ENCODE results near the gene ISG20.
"Not testable (repeated sequence)": the region's sequence is repeated elsewhere in the genome, so short reads cannot be mapped to it uniquely, and the experiment has no call there.

ISG20 gene

DNA sequence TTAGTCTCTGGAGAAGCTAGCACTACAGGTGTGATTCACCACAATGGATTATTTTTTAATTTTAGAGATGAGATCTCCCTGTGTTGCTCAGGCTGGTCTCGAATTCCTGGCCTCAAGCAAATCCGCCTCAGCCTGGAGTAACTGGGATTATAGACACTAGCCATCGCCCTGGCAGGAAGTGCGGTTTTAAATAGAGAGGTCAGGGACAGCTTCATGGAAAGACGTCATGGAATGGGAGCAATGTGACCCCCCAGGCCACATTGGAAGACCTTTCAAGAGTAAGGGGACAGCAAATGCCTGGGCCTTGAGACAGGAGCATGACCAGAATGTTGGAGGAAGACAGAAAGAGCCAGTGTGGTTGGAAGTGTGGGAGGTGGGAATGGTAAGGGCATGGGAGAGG is 2.2 kb upstream of the ISG20 start:
- DNase-seq (ENCODE audit: low read depth), result peak; percentile 41

DNA sequence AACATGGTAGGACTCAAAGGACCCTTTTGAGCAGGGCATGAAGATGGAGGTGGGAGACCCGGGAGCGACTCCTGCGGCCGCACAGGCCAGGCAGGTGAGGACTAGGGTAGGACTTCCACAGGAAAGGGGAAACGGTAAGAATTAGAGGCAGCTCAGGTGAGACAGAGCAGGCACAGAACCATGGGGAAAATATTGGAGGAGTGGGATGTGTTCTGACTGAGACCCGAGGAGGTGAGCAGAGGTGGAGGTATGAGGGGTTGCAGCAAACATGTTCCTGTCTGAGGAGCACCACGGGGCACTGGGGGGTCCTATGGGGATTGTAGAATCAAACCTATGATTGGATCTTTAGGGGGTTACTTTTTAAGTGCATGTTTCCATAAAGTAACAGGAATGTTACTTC is 1.4 kb upstream of the ISG20 start:
- no peak for DNase-seq (ENCODE audit: low read depth)

DNA sequence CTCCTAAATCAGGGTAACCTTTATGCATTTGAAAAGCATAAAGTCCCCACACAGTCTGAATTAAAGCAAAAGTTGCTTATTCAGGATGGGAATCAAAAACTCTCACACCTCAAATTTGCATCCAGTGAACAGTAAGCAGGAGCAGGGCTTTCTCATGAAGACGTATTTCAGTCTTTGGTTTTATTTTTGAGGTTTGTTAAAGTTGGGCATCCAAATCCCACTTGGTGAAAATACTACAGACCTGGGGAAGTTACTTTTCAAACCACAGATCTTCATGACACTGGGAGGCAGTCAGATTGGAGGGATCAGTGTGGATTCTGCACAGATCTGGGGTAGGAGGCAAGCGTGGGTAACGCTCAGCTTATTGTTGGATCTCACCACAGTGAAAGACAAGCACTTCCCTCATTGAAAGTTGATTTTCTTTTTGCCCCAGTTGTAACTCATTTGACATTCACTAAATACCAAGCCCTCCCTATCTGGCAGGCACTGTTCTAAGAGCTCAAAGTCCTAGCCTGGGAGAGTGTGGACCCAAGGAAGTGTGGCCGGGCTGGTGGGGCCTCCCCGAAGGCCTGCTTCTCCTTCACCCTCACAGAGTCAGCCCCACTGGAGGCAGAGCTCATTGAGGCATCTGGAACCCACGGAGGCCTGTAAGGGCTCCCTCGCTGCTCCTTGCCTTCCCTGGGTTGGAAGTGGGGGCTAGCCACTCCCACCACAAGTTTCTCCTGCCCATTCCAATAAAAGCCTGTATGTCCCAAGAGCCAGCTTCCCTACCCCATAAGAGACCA is 783 bp upstream of the ISG20 start:
- DNase-seq (ENCODE audit: low read depth), result no peak

DNA sequence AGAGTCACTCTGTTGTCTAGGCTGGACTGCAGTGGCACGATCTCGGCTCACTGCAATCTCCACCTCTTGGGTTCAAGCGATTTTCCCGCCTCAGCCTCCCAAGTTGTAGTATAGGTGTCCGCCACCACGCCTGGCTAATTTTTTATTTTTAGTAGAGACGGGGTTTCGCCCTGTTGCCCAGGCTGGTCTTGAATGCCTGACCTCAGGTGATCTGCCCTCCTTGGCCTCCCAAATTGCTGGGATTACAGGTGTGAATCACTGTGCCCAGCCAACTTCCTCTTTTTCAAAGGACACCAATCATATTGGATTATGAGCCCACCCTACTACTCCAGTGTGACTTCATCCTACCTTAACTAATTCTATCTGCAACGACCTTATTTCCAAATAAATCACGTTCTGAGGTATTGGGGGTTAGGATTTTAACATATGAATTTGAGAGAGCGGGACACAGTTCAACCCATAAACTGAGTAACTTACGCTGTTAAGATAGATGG is 3.2 kb downstream of the ISG20 start:
- DNase-seq (ENCODE audit: low read depth), result no peak

DNA sequence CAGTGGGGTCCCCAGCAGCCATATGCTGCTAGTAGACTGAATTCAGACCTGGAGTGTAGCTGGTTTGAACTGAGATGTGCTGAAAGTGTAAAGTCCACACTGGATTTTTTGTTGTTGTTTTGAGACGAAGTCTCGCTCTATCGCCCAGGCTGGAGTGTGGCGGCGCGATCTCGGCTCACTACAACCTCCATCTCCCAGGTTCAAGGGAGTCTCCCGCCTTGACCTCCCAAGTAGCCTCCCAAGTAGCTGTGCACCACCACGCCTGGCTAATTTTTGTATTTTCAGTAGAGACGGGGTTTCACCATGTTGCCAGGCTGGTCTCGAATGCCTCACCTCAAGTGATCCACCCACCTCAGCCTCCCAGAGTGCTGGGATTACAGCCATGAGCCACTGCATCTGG is 3.7 kb downstream of the ISG20 start:
- DNase-seq (ENCODE audit: low read depth), result not testable (repeated sequence)

DNA sequence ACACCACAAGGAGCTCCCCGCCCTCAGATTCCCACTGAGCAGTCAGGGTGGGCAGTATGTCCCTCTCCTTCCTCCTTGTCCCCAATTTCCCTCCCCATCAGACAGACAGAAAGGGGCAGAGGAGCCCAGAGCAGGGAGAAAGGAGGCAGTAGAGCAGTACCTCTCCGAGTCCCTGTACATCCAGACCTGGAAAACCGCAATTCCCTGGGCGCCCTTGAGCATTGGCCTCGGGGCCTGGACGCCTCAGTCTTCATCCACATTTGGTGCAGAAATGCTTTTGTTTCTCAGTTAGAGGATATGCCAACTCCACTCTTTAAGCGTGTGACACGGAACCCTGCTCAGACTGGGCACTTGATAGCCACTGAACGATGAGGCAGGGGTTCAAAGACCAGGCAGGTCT is 5.9 kb downstream of the ISG20 start:
- no peak for DNase-seq (ENCODE audit: low read depth)

DNA sequence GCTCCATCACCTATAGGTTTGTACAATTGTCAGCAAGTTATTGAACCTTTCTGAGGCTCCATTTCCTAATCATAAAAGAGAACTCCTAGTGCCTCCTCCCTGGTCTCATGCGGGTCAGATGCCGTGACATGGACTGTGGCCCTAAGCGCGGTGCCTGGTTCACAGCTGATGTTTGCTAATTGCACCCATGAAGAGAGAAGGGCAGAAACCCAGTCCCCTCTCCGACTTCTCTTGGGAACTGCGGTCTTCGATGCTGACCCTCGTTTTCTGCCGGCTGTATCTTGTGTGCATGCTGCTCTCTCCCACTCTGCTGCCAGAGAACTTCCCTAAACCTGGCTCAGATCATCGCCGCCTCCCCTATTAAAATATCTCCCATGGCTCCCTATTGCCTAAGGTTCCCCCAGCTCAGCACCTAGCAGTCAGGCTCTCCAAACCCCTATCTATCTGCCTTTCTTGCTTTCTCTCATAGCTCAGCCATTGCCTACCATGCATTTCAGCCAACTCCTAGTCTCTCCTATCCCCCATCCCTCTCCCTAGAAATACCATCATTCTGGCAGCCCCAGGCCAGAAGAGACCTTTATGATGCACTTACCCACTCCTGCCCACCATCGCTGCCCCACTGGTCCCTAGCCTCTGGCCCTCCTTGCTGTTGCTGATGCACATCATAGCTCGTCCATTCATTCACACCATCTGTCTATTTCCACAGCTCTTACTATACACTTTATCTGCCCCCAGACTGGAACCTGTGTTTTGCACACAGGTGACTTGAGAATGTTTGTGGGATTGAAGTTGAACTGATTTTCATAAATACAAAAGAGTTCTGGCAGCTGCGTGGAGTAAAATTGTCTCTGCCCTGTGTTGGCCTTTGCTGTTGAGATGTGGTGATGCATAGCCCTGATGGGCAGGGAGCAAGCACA is 6.6 kb downstream of the ISG20 start:
- no peak for DNase-seq (ENCODE audit: low read depth)

DNA sequence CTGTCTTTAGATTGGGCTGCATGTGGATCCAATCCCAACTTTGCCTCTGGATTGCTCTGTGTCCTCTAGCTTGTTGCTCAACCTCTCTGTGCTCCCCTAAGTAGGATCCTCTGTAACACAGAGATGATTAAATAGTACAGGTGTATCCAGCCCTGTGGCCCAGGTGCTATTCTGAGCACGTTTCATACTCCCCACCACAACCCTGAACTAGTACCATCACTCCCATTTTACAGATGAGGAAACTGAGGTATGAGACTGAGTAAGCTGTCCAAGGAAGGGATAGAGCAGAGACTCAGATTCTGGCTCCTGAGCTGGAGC is 7.2 kb downstream of the ISG20 start:
- DNase-seq (ENCODE audit: low read depth), result no peak

DNA sequence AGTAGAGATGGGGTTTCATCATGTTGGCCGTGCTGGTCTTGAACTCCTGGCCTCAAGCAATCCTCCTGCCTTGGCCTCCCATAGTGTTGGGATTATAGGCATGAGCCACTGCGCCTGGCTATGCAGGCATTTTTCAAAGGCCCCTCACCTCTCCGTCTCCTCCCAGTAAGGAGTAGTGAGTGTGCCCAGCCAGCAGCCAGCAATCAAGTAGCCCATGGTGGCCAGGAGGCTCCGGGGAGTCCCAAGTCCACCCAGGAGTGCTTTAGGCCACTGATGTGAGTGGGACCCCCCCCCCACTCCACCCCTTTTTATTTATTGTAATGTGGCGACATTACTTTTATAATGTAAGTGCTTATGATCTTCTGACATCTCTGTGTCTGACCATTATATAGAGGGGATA is 8.1 kb downstream of the ISG20 start:
- DNase-seq (ENCODE audit: low read depth), result no peak

DNA sequence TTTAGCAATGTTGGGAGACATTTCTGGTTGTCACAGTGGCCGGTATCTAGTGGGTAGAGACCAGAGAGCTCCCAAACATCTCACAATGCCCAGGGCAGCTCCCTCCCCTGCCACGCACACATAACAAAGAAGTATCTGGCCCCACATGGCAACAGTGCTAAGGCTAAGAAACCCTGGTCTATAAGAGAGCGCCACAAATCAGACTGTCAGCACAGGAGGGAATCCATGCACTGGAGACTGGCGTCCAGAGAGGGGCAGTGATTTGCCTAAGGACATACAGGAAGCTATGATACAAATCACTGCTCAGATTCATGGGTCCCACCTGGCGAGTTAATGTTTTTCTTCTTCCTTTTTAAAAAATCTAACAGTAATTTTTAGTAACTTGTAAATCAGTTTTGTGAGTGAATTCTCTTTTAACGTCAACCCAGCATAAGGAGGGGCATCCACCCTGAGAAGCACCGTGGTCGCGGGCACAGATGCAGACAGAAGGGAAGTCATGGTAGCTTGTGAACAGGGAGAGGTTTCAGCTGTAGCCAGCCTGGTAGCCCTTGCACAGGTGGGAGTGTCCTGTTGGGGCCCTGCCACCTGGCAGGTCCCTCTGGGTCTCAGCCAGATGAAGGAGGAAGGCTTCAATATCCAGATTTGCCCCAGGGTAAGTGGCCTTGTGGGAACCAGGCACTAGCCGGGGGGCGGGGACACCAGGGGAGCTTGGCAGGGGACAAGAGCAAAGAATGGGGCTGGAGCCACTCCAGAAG is 8.7 kb downstream of the ISG20 start:
- no peak for DNase-seq (ENCODE audit: low read depth)

DNA sequence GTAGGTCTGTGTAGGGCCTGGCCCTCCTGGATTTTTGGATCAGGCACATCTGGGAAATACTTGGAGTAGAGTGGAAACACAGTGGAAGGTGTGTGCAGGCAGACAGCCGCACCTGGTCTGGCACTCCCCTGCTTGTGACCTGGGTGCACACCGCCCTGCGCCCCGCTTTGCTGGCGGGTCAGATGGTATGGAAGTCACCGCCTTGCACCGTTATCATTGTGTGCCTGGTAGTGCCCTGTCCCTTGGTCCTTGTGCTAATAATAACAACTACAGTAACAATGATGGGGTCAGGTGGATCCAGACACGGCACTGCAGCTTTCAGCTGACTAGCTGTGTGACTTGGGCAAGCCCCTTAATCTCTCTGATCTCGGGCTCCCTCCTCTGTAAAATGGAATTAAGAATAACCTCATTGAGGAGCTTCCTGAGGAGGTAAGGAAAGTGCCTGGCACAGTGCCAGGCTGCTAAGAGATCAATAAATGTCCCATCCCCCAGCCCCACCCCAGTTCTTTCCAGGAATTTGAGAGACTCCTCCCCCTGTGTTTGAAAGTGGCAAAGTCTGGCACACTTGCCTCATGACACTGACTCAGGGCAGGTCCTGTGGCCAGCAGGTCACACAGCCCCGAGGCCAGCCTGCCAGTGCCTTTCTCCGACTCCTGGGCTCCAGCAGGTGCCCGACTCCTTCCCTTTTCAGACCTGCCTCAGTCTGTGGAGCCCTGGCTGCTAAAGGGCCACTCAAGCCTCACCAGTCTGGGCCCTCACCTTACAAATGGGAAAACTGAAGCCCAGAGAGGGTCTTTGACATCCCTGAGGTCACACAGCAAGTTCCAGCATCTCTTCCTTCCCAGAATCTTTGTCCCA is 9.8 kb downstream of the ISG20 start:
- peak; percentile 62 for DNase-seq (ENCODE audit: low read depth)

DNA sequence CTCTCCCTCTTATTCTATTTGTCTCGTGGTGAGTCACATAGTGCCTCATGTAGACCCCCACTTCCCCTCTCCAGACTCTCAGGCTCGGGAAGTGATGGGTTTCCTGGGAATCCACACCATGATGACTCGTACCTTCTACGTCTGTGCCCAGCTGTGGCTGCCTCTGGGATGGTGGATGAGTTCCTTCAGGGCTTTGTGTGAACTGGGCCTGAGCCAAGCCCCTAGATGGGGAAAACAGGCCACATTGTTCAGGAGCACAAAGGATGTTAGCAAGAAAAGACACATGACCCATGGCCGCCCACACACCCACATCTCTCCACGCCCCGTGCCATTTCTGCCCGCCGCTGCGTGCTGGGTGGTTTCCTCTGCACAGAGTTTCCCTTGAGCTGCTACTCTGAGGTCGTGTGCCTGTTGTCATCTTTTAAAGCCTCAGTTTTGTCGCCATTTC is 10.5 kb downstream of the ISG20 start:
- DNase-seq (ENCODE audit: low read depth), result peak; percentile 97

DNA sequence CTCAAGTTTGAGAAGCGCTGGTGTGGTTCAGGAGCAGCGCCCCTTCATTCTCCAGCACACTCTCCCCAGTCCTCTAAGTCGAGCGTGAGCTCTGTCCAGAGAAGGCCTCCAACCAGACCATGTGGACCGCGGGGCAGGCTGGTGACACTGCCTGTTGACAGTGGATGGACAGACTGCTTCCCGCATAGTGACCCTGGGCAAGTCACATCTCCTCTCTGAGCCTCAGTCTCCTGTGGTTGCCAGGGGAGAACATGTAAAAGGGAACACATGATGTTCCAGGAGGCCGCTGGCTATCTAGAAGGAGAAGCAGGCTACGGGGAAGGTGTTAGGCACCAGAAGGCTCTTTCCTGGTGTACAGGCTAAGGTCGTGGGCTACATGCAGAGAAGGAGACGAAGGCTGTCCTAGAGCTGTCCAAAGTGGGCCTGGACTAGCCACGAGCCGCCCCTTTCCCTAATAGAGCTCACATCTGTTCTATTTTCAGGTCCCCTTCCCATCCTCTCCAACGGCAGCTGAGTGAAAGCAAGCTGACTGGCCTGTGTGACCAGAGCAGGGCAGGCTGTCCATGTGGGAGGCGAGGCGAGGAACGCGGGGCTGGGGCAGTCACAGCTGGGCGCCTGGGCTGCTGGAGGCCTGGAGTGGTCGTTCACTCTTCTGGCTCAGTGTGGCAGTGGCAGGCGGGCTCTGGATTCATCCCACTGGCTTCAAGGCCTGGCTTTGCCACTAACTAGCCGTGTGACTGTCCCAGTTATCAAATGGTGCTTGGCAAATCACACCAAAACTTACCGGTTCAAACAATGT is 11.1 kb downstream of the ISG20 start:
- no peak for DNase-seq (ENCODE audit: low read depth)

DNA sequence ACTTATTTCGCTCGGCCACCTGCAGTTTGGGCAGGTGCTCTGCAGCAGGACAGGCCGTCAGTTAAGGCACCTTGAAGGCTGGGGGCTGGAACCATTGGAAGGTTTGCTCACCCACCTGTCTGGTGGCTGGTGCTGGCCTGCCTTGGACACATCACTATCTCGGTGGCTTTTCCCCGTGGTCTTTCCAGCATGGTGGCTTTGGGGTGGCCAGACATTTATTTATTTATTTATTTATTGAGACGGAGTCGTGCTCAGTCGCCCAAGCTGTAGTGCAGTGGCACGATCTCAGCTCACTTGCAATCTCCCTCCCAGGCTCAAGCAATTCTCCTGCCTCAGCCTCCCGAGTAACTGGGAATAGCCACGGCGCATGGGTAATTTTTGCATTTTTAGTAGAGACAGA is 11.7 kb downstream of the ISG20 start:
- no peak for DNase-seq (ENCODE audit: low read depth)

DNA sequence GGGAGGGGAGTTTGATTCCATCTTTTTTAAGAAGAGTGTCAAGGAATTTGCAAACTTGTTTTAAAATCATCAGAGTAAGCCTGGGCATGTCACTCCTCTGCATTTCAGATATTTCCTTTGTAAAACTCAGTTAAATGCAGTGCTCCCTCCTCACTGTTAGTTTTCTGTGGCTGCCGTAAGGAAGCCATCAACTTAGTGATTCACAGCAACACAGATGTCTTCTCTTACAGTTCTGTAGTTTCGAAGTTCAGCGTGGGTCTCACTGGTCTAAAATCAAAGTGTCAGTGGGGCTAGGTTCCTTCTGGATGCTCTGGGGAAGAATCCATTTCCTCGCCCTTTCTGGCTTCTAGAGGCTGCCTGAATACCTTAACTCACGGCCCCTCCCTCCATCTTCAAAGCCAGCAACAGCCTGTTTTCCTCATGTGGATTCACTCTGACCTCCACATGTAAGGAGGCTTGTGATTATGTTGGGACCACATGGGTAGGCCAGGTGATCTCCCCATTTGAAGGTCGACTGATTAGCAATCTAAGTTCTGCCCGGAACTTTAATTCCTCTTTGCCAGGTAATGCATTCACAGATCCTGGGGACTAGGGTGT is 12.4 kb downstream of the ISG20 start:
- no peak for DNase-seq (ENCODE audit: low read depth)

DNA sequence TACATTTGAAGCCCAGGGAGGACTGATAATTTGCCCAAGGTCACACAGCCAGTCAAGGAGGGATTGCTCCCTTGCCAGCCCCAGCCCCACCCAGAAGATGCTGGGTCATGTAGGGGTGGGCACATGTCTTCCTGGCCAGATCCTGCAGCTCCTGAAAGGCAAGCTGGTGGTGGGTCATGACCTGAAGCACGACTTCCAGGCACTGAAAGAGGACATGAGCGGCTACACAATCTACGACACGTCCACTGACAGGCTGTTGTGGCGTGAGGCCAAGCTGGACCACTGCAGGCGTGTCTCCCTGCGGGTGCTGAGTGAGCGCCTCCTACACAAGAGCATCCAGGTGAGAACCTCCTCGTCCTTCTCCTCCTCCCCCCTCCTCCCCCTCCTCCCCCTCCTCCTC is 13.2 kb downstream of the ISG20 start:
- DNase-seq (ENCODE audit: low read depth), result no peak

DNA sequence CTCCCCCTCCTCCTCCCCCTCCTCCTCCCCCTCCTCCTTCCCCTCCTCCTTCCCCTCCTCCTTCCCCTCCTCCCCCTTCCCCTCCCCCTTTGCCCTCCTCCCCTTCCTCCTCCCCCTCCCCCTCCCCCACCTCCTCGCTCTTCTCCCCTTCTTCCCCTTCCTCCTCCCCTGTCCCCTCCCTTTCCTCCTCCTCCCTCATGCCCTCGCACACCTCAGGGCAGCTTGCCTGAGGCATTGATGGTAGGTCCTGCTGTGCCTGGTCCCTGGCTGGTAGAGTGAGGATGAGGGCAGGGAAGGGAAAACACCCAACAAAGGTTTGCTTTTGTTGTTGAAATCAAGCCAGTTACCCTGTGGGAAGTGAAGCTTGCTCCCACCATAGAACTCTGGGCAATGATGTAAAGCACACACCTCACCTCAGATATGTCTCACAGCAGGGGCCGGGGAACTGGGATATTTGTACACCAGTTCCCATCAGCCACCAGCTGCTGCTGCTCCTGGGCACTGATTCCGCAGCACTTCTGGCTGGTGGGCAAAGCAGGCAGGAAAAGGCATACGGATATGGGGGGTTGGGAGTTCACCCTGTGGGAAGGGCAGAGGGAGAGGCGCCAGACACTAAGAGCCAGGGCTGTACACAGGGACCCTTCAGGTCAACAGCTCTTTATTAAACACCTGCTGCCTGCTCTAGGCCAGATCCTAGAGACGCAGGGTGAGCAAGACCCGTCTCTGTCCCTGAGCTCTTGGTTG is 13.8 kb downstream of the ISG20 start:
- no peak for DNase-seq (ENCODE audit: low read depth)

DNA sequence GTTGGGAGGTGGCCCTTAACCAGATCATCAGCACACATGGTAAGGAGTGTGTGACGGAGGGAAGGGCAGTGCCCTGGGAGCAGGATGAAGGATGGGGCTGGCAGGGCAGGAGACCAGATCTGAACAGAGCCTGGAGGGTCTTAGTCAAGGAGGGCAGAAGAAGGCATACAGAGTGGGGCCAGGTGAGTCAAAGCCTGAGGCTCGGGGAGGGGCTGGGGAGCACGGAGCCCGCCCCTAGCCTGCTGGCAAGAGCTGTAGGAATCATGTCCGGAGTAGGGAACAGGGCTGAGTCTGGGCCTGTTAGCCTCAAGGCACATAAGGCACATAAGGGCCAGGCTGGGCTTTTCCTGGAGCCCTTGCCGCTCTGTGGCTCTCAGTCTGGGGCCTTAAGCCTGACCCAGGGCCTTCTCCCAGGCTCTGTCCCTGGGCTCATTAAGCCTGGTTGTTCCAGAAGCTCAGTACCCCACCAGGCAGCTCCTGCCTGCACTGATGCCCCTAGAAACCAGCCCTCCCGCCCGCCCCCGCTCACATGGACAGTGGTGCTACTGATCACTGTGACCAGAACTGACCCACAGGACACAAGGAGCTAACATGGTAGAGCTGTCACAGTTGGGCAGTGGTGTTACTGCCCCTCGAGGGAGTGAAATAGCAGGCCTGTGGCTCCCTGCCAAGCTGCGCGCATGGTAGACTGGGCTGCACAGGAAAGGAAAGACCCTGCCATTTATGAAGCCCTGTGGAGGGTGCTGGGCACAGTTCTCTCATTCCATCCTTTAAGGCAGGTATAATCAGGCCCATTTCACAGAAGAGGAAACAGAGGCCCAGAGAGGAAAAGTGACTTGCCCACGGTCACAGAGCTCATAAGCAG is 14.6 kb downstream of the ISG20 start:
- DNase-seq (ENCODE audit: low read depth), result no peak
